HuH-7 (cell line): ENCODE measurements around the gene PITX1.
"Not testable (repeated sequence)": the region's sequence is repeated elsewhere in the genome, so short reads cannot be mapped to it uniquely, and the experiment has no call there.

ENCODE experiments used
- DNase-seq: peaks from one replicate; pipeline ENCODE4 v3.0.0; 2011; ENCODE audit warnings: low spot score

PITX1 gene

GRCh38 chr5:135009736-135010501, 24.1 kb downstream of the PITX1 start:
- DNase-seq = no peak

DNA sequence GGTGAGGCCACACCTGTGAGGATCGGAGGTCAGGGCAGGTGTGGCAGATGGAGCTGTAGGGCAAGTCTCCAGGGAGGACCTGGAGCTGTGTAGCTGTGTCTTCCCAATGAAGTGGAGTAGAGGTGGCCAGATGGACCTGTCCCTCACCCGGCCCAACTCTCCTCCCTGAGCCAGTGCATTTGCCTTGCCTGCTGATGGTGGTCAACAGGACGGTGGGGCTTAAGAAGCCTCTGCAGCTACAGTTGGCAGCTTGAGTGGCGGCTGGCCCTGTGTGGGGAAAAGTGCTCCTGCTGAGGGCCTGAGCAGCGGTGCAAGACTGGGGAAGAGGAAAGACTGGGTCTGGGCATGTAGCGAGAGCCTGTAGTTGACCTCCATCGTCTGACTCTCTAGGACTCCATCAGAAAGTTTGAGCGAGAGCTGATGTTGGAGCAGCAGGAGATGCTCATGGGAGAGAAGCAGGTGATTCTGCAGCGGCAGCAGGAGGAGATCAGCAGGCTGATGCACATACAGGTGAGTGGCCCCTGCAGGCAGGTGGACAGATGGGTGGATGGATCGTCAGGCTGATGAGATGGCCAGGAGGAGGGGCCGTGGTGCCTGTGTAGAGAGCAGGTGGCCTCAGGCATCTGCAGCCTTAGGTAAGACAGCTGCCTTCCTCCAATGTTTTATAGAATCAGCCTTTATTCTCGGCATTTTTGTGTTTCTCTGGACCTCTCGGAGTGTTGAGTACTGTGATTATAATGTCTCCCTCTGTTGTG, 24.9 kb downstream of the PITX1 start:
- no peak for DNase-seq

DNA sequence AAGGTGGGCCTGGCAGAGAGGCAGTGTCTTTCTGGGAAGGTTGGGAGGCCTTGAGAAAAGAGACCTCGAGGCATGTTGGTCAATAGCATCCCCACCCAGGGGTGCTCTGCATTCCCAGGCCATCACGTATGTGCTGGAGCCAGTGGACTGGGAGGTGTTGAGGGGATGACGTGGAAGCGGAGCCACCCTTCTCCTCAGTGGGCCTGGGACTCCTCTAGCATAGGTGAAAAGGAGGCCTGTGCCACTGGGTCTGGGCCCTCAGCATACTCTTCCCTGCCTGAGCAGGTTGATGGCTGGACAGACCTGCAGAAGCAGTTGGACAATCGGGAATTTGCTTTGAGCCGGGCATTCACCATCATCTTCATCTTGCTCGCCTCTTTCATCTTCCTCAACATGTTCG, 25.5 kb downstream of the PITX1 start:
- DNase-seq = no peak

- DNase-seq = no peak
Measured at GRCh38 chr5:135007749-135008363, 26.2 kb downstream of the PITX1 start.

DNA sequence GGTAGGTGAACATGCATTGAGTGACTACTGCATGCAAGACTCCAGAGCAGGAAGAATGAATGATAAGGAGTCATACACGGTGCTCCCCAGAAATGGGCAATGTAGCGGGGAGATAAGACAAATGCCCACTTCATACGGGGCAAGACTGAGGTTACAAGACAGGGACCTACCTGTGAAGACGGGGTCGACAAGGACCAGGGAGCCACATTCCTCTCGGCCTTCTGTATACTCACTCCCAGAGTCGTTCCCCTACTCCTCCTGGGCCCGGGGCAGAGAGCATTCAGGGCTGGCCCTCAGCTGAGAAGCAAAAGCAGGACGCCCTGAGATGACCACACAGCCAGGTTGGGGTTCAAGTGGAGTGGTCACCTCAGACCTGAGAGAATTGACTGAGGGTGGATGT, 26.7 kb downstream of the PITX1 start:
- DNase-seq = no peak

- DNase-seq = no peak
Measured at GRCh38 chr5:135005076-135005475, 29.0 kb downstream of the PITX1 start.

DNA sequence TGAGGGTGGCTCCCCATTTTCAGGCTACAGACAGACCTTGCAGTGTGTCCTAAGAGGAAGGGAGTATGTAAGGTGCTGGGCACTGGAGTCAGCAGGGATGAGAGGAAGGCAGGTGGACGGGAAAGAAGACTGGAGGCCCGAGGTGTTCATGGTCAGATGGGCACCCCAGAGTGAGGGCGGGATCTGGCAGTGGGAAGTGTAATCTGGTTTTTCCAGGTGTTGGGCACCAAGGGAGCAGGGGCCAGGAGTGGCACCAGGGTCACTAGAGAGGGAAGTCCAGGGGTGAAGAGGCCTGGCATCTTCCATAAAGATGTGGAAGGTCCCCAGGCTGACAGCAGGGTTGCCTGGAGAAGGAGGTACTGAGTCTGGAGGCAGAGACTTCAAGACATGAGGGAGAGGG, 29.7 kb downstream of the PITX1 start:
- no peak for DNase-seq

GRCh38 chr5:134998068-134998467, 36.0 kb downstream of the PITX1 start:
- DNase-seq = not testable (repeated sequence)

DNA sequence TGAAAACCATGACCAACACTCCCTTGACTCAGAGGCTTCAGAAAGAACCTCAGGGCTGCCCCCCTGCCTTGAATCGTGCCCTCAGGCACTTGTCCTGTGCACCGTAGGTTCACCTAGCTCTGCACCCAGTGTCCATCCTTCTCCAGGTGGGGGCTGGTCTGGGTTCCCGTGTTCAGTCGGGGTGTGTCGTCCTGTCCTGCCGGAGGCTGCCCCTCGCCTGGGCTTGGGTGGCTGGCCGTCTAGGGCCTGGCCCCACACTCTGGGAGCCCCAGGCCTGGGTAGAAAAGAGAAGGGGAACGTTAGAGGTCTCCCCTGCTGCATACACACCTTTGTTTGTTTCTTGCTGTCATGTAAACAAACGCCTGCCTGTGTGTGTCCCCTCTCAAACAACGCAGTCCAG, 37.0 kb downstream of the PITX1 start:
- no peak for DNase-seq

GRCh38 chr5:134995850-134996402, 38.1 kb downstream of the PITX1 start:
- no peak for DNase-seq

- no peak for DNase-seq
Measured at GRCh38 chr5:134994560-134995156, 39.4 kb downstream of the PITX1 start.

DNA sequence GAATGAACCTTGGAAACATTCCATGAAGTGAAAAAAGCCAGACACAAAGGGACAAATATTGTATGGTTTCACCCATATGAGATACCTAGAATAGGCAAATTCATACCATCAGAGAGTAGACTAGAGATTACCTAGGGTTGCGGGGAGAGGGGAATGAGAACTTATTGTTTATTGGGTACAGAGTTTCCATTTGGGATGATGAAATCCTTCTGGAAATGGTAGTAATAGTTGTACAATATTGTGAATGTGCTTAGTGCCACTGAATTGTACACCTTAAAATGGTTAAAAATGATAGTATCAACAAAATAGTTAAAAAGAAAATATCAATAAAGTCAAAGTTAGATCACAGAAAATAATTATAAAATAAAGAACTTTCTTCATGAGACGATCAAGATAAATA, 40.9 kb downstream of the PITX1 start:
- DNase-seq = no peak

DNA sequence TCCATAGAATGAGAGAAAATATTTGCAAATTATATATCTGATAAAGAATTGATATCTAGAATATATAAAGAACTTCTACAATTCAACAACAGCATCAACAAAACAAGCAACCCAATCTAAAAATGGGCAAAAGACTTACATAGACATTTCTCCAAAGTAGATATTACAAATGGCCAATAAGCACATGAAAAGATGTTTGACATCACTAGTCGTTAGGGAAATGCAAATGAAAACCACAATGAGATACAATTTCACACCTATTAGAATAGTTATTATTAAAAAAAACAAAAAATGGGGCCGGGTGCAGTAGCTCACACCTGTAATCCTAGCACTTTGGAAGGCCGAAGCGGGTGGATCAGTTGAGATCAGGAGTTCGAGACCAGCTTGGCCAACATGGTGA, 41.9 kb downstream of the PITX1 start:
- no peak for DNase-seq

DNA sequence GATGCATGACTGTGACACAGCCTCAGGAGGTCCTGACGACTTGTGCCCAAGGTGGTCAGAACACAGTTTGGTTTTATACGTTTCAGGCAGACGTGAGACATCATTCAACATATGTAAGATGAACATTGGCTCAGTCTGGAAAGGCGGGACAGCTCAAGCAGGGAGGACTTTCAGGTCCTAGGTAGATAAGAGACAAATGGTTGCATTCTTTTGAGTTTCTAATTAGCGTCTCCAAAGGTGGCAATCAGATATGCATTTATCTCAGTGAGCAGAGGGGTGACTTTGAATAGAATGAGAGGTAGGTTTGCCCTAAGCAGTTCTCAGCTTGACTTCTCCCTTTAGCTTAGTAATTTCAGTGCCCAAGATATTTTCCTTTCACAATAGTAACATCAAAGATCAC, 43.8 kb downstream of the PITX1 start:
- not testable (repeated sequence) for DNase-seq

GRCh38 chr5:134989266-134989830, 44.7 kb downstream of the PITX1 start:
- no peak for DNase-seq

DNA sequence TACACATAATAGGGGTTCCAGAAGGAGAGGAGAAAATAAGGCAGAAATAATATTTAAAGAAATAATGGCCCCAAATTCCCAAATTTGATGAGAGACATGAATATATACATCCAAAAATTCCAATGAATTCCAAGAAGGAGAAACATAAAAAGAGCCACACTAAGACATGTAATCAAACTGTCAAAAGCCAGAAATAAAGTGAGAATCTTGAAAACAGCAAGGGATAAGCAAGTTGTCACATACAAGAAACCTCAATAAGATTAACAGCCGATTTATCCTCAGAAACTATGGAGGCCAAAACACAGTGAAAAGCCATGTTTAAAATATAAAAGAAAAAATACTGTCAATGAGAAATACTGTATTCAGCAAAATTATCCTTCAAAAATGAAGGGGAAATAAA, 51.8 kb downstream of the PITX1 start:
- no peak for DNase-seq

DNA sequence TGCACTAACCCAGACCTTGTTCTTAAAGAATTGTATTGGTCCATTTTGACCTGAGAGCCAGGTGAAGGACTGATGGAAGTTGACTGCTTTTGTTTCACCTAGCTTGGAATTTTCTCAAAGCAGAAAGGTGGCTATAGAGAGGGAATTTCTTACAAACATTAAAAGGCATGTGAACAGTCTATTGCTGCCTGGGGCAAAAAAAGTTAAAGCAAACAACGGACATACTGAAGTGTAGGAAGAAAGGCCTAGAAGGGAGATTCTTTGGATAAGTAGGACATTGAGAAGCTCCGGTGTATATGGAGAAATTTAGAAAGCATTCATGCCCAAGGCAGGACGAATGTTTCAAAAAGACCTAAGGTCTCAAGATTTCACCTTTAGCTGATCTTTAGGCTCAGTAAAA, 54.6 kb downstream of the PITX1 start:
- no peak for DNase-seq
